GM12801 (cell line): ENCODE results near the gene PDIA5.

Experiments used
- CTCF ChIP-seq: IDR thresholded peaks from one replicate; pipeline ENCODE4 v1.5.1; 2011; ENCODE audit warnings: control low read depth; ENCODE audit not compliant: insufficient read length; ENCODE audit errors: extremely low read depth

PDIA5 gene

GRCh38 chr3:123112232-123112631 is 45.4 kb downstream of the PDIA5 start:
- no peak for TF ChIP-seq CTCF

GRCh38 chr3:123113889-123114450 is 47.1 kb downstream of the PDIA5 start:
- no peak for TF ChIP-seq CTCF

- TF ChIP-seq CTCF, result no peak
These were observed 49.3 kb downstream of the PDIA5 start for GRCh38 chr3:123116116-123116515.

GRCh38 chr3:123119388-123119787 is 52.6 kb downstream of the PDIA5 start:
- TF ChIP-seq CTCF, result no peak

GRCh38 chr3:123119802-123120201 is 53.0 kb downstream of the PDIA5 start:
- TF ChIP-seq CTCF, result no peak

- no peak for TF ChIP-seq CTCF
These were observed 53.7 kb downstream of the PDIA5 start for GRCh38 chr3:123120573-123120972.

GRCh38 chr3:123122057-123122456 is 55.2 kb downstream of the PDIA5 start:
- TF ChIP-seq CTCF, result no peak
